Femur (tissue), 1 donor: ENCODE data around the gene SPTBN4.
"Not testable (repeated sequence)": the region's sequence is repeated elsewhere in the genome, so short reads cannot be mapped to it uniquely, and the experiment has no call there.

ENCODE experiments used
- DNase-seq: peaks from one replicate; pipeline ENCODE4 v3.0.0-alpha.2; 2017

Gene SPTBN4

GRCh38 chr19:40590464-40591265, 123.9 kb downstream of the SPTBN4 start:
- DNase-seq, result no peak

DNA sequence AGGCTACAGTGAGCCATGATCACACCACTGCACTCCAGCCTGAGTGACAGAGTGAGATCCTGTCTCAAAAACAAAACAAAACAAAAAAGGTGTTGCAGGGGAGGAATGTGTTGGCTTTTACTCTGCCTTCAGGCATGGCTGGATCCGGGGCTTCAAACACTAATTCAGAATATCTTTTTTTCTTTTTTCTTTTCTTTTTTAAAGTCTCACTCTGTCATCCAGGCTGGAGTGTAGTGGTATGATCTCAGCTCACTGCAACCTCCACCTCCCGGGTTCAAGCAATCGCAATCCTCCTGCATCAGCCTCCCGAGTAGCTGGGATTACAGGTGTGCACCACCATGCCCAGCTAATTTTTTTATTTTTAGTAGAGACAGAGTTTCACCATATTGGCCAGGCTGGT, 124.9 kb downstream of the SPTBN4 start:
- not testable (repeated sequence) for DNase-seq

DNA sequence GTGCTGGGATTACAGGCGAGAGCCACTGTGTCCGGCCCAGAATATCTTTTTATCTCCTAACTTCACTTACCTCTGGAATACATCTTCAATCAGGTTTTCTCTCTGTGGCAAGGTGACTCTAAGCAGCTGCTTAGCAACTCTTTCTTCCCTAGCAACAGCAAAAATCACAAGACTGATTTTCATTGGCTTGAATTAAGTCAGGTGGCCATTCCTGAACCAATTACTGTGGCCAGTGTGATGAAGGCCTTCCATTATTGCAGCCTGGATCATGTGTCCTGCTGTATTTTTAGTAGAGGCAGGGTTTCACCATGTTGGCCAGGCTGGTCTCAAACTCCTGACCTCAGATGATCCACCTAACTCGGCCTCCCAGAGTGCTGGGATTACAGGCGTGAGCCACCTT, 125.4 kb downstream of the SPTBN4 start:
- no peak for DNase-seq

DNA sequence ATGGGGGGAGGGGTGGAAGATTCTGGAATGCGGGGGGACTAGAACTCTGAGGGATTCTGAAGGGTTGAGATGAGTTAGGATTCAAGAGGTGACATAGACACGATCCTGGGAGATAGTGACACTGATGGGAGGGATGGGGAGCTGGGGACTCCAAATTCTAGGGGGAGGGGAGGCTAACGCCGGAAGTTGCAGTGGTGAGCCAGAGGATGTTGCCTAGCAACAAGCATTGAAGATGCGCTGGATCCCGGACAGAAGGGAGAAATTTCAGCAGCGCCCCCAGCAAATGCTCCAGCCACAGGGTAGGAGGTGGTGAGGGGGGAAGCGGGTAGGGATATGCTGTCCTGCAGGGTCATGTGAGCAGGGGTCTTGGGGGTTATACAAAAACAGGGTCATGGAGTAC, 127.5 kb downstream of the SPTBN4 start:
- no peak for DNase-seq

GRCh38 chr19:40594657-40595091, 127.9 kb downstream of the SPTBN4 start:
- no peak for DNase-seq

- peak; percentile 86 for DNase-seq
Observed at GRCh38 chr19:40596608-40597328, 130.0 kb downstream of the SPTBN4 start.

GRCh38 chr19:40597329-40597838, 130.6 kb downstream of the SPTBN4 start:
- no peak for DNase-seq

- DNase-seq, result peak; percentile 95
Observed at GRCh38 chr19:40598121-40598917, 131.5 kb downstream of the SPTBN4 start.

- no peak for DNase-seq
Observed at GRCh38 chr19:40598918-40599307, 132.1 kb downstream of the SPTBN4 start.

DNA sequence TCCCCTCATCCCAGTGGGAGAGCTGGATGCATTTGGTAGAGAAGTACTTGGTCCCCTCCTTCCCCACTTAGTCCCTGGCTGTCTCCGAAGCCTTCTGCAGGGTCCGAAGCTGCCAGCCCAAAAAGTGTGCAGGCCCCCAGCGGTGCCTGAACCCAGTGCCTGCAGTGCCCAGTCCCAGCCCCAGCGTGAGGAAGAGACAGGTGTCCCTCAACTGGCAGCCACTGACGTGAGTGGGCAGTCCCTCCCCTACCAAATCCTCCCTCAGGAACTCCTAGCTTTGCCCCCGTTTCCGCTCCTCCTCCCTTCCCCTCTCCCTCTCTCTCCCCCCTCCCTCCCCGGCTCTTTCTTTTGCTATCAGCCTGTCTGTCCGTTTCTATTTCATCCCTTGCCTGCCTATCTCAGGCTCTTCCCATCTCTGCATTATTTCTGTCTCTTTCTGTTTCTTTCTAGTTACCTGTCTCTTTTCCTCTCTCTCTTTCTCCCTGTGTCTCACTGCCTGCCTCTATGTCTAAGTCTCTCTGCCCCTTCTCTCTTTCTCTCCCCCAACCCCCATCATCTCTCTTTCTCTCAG, 132.6 kb downstream of the SPTBN4 start:
- no peak for DNase-seq

DNA sequence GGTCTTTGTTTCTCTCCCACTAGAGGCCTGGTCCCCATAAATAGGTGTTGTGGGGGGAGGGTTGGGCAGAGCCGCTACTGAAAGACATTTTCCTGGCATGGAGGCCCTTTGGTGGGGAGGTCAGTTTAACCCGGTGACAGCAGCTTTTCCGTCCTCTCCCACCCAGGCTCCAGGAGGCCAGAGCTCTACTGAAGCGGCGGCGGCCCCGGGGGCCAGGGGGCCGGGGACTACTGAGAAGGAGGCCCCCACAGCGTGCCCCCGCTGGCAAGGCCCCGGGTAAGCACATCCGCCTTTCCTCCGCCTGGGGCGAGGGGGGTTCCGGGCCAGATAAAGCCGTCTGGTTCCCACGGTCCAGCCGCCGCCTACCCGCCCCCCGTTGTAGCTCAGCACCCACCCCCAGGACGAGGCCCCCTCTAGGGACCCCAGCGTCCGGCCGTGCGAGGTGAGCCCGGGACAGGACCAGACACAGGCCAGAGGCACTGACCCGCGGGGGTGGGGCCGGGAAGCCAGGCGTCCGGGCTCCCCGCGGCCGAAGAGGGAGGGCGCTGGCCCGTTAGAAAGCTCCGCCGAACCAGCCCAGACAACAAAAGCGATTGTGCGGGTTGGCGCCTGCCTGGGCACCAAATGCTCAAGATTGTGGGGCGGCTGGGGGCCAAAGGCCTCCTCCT, 133.2 kb downstream of the SPTBN4 start:
- DNase-seq, result no peak

- peak; percentile 73 for DNase-seq
Observed at GRCh38 chr19:40600570-40601133, 133.9 kb downstream of the SPTBN4 start.

- peak; percentile 73 for DNase-seq
Observed at GRCh38 chr19:40601134-40601974, 134.6 kb downstream of the SPTBN4 start, which contains the start of gene LTBP4. Gene LTBP4 (plus strand): TSS chr19:40601369. CDS start chr19:40601388, 19 bp downstream.

- DNase-seq, result no peak
Observed at GRCh38 chr19:40603071-40603388, 136.2 kb downstream of the SPTBN4 start.

- DNase-seq, result peak; percentile 98
Observed at GRCh38 chr19:40603389-40604170, 136.8 kb downstream of the SPTBN4 start.

- DNase-seq, result no peak
Observed at GRCh38 chr19:40604171-40604646, 137.4 kb downstream of the SPTBN4 start.

DNA sequence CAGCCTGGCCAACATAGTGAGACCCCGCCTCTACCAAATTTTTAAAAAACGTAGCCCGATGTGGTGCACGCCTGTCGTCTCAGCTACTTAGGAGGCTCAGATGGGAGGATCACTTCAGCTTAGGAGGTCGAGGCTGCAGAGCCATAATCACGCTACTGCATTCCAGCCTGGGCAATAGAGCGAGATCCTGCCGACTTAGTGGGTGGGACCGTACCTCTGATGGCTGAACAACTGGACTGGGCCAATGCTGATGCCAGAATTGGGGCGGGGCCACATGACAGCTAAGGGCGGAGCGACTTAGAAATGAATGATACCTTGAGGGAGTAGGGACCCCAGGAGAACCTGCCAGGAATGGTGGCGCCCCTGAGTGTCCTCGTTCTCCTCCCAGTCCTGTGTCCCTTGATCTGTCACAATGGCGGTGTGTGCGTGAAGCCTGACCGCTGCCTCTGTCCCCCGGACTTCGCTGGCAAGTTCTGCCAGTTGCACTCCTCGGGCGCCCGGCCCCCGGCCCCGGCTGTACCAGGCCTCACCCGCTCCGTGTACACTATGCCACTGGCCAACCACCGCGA, 137.9 kb downstream of the SPTBN4 start:
- DNase-seq, result no peak

- peak; percentile 68 for DNase-seq
Observed at GRCh38 chr19:40605216-40605971, 138.6 kb downstream of the SPTBN4 start.
